GM21529 (cell line): Measurements from ENCODE around the gene FAM9C.
"Not testable (repeated sequence)": the region's sequence is repeated elsewhere in the genome, so short reads cannot be mapped to it uniquely, and the experiment has no call there.

Experiments
- ATAC-seq: cut with Tn5 transposase; IDR thresholded peaks from one replicate; pipeline ENCODE4 v1.9.1; 2021; ENCODE audit not compliant: unreplicated experiment

FAM9C gene

DNA sequence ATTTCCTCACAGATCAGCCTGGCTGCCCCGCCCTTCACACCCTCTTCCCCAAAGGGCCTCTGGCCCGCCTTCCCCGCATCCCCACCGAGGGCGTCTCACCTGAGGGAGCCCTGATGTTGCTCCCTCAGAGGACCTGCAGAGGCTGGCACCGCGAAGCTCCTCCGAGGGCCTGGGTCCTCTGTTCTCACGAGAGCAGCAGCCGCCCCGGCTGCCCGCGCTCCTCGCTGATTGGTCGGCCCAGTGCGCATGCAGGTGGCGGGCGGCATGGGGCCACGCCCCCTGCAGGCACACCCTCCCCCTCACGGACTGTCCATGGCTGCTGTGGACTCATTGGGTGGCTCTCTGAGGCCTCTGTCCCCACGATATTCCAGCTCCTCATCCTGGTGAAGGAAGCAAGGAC, at the start of gene FAM9C:
FAM9C (minus strand) TSS at position 180 of the 400 bp plus-strand sequence. CDS start 831 bp downstream, outside the sequence.
- ATAC-seq = no peak

DNA sequence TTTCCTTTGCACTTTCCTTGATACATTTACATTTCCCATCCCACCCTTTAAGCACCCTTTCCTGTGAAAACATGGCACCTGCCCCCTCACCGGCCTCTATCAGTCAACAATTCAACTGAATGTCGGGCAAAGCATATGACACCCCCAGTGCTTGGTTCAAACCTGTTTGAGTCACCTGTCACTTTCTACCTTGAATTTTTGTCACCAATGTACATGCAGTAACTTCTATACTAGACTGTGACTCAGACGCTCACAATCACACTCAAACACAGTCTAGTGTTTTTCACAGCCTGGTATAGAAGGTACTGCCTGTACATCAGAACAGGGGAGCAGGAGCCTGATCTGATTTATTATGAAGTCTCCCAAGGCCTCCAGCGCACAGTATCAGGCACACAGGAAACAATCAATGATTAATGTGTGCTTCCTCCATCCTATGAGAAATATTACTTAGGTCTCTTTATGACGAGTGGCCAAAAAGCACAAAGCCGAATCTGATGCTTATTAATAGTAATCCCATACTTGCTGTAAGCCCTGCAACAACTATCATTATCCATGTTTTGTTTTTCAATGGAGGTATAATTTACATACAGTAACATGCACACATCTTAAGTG, 49.2 kb upstream of the FAM9C start:
- ATAC-seq = no peak

DNA sequence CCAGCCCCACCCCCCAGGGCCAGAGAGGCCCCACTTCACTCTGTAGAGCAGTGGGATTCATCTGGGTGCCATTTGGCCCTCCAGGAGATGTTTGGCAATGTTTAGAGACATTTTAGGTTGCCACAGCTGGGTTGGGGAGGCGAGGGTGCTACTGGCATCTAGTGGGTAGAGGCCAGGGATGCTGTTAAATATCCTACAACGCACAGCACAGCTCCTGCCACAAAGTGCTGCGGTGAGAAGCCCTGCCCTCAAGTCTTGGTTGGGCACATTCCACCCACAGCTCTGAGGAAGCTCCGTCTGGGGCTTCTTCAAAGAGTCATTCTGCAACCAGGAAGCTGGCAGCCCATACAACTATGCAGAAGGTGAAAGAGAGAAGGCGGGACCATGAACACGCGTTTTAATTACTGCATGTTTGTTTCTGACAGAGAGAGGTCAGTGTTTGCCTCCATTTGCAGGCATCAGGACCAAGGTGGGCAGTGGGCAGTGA, 48.1 kb upstream of the FAM9C start:
- ATAC-seq = peak; percentile 75

DNA sequence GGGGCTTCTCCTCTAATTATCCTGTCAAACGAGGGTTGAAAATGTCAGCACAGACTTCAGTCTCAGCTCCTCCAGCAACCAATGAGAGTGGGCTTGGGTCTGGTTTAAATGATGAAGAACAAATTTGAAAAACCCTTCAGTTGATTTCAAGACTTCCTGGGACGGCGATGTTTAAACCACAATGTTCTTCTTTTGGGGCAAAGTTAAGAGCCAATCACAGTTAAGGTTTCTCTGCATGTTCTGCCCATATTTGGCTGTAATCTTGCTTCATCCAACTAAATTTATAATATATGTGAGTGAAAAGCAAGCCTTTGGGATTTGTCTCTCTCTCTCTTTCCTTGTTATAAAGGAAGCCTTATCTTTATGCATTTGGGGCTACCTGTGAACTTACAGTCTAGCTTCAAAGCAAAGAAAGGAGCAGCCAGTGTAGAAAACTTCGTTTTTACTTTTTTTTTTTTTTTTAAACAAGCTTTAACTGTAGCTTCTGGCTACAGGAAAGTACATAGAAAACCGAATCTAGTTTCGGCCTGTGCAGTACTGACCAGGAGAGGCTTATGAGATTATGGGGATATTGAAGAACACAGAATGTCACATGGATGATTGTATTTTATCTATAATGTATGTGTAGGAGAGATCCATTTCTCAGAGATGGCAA, 46.8 kb upstream of the FAM9C start:
- ATAC-seq = no peak

DNA sequence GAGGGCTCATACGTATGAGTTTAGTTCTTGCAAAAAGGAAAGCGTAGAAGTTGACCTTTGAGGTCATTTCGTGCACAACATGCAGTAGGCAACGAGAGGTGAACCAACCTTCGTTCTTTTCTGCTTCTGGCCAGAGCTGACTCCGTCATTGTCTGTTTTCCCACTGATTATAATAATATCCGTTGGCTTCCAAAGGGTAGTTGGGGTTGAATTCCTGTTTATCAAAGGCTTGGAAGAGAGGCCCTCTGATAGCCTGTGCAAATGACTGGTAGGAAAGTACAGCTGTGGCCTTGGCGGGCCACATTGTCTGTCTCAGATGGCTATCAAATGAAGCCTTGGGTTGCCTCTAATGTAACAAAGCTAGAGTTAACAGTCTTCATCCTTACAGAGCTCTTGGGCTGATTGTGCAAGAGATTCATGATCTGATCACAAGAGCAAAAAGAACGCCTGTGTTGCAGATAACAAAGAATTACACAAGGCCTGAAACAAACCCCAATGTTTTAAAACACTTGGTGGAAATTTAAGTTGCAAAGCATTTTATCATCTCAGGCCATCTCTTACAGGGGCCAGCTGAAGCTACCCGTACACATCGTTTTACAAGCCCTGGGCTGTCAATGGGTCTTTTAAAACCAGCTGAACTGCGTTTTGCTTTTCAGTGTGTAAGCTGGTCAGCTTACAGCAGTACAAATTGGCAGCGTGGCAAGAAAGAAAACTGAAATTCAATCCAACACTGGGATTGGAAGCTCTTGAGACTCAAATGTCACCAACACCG, 46.1 kb upstream of the FAM9C start:
- ATAC-seq = no peak

DNA sequence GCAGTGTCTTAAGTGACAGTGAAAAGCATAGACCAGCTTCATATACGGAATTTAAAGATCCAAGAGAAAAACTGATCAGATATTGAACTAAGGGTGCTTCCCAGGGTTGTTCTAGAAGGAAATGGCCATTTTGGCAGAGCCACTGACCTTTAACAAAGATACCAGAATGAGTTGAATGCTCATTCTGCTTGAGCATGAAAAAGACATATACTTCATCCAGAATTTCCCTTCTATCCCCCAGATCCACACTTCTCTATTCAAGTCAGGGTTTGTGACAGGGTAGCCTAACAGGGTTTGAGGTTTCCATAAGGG, 45.6 kb upstream of the FAM9C start:
- no peak for ATAC-seq

DNA sequence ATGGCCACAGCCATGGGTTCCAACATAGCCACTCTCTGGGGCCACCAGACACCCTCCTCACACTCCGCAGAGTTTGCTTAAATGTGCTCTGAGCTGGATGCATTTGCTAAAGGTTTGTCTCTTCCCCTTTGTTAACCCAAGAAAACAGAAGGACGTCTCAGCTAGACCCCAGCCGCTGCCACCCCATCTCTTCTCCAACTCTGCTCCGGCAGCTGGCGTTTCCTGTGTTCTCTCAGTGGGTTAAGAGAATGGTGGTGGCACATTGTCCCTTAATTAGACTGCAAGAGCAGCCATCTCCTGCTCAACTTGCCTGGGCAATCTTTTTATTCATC, 43.7 kb upstream of the FAM9C start:
- no peak for ATAC-seq

DNA sequence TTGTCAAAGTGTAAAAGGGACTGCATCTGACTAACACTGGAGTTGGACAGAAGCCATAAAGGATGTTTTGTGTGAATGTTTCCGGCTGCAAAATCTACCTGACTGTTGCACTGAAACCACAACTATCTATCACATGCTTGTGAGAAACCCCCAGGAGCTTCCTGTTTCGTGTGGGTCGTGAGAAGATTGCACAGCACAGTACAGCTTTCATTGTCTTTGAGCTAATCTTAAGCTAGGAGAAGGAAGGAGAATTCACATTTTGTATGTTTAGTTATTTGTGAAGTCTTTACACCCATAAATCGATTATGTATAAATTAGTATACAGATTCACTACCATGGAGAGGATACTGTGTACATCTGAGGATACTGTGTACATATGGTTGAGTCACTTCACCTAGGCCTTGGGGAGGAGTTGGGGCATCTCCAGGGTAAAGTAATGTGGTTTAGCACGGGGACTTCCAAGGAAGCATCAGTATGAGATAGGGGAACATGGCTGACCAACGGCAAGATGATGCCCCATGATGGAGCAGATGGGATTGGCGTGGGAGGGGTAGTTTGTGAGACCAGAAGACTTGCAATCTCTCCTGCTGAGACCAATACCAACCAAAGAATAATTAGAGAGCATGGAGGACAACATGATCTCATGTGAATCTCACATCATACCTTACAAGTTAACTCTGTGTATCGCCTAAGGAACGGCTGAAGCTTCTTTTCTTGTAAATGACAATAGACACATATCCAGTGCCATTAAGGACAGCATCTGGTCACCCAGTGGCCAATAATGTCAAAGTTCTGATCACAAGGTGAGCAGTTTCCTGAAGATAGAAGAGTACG, 43.1 kb upstream of the FAM9C start:
- ATAC-seq = peak; percentile 85

DNA sequence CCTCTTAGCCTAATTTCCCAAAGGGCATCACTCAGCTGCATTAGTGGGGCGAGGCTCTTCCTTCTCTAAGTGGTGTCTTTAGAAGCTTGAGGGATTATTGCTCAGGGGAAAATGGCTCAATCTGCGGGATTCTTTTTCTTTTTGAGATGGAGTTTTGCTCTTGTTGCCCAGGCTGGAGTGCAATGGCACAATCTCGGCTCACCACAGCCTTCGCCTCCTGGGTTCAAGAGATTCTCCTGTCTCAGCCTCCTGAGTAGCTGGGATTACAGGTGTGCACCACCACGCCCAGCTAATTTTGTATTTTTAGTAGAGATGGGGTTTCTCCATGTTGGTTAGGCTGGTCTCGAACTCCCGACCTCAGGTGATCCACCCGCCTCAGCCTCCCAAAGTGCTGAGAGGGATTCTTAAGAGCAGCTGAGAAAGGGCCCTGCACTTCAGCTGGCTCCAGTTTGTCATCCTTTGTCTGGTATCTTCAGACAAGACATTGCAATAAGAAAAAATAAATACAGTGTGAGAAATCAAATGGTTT, 42.4 kb upstream of the FAM9C start:
- not testable (repeated sequence) for ATAC-seq

DNA sequence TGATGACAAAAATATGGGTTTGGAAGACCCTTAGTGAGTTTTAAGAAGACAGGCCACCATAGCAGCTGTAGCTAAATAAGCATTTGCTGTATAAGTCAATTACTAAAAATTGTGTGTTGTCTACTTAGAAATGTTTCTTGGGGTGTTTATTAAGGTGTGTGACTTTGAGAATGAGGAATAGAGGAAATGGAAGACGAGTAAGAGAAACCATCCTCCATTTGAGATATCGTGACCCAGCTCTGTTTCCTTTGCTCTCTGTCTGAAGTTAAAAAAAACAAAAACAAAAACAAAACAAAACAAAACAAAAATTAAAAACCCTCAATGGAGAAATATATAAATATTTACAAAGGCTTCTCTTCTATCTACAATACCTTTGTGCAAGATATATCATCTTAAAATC, 41.7 kb upstream of the FAM9C start:
- ATAC-seq = no peak

DNA sequence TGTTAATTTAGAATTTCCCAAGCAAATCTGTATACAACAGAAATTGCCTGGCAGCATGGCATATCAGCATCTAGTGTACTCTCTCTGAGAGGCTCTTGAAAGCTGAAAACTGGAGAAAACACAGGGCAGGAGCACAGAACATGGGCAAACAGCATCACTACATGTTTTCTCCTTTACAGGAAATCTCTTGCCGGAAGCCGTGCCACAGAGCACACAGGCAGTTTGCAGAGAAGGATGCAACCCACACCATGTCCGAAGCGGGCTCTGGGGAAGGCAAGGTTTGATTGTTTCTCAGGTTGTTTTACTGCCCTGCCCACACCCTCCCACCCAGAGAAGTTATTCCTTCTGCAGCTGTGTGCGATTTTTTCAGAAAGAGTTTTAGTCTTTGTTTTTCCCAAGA, 41.1 kb upstream of the FAM9C start:
- ATAC-seq = no peak

DNA sequence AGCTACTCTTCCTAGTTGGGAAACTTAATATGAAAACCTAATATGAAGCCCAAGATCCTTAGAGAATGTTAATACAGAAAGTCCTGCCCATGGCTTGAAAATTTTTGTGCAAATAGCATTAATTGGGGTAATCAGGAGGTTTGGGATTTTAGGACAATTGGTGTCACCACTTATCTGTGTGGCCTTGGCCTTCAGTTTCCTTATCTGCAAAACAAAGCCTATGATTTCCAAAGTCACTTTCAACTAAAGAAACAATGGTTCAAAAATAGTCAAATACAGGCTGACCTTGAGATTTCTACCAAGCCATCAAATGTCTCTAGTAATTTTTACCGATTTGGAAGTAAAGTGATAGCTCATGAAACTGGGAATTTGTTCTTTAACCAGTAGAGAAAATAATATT, 40.2 kb upstream of the FAM9C start:
- no peak for ATAC-seq

DNA sequence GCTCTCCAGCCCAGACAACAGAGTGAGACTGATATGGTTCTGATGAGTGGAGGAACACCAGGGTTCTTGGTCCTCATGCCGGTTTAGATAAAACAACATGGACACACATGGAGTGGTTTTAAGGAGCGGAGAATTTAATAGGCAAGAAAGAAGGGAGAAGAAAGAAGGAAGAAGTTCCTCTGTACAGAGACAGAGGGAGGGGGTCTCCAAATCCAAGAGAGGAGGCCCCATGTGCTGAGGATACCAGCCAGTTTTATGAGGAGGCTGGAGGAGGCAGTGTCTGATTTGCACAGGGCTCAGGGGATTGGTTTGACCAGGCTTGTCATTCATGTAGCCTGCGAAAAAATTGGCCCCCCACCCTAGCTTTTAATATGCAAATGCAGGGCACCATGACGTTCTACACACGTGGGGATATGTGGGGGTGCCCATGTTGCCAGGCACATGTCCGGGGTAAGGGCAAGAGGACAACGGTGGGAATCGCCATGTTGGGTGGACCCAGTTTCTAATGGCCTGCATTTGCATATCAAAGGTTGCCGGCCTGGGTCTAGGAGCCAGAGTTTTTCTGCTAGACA, 39.4 kb upstream of the FAM9C start:
- not testable (repeated sequence) for ATAC-seq

DNA sequence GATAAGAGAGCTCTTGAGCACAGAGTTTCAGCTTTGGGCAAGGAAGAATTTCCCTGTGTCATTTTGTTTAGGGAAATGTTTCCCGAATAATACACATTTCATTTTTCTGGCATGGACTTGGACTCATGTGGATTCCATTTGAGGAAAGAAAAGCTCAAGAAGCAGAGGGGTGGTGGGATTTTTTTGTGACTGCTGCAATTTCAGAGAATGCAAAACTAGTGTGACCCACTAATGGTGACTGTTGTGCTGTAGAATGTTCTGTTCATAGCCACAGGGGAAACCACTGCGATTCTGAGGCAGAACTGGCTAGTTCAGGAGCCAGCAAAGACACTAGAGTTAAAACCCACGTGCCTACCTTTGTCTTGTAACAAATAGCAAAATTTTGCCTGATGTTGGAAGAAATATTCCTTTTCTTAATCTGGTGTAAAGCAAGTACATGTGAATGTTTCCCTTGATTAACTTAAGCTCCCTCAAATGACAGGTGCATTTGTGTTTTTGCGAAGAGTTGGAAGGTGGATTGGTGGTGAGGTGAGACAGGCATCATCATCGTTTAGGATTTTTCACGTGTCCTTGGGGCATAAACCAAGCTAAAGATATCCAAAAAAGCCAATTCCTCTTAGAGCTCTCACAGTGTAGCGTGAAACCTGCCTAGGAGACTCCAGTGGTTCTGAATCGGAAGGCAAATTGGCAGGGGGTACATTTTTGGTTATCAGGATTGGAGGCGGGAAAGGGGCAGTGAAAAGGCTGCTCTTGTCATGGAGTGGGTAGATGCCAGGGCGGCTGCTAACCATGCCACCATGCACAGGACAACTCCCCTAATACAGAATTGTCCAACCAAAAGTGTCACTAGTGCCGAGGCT, 38.0 kb upstream of the FAM9C start:
- no peak for ATAC-seq

DNA sequence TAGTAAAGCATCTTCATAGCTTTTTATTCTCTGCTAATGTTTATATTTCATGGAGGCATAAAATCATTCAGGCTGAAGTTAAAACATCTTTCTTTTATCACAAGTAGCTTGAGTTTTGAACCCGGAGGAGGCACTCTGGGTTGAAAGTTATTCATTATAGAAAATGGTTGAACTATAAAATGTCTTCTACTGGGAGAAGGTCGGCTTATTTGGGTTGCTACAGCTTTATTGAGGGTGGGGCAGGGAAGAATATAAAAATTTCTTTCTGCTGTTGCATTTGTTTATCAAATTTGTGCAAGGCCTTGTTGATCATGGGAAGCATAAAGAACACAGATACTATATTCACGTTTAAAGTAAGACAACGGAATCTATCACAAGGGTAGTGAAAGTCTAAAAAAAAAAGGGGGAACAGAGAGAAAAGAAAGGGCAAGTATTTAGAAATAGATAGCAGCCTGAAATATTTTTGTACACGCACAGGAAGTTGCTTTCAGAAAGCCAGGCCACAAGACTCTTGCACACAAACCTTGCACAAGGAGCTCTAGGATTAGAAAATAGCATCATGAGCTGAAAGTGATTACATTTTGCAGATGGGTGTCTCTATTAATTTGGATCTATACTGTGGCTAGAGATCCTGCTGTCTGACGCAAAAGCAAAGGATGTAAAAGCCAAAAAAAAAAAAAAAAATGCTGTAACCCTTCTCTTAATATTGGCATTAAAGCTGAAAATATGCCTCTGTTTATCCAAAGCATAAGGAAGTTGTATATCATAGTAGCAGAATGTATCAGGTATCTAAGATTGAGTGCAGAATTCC, 37.2 kb upstream of the FAM9C start:
- peak; percentile 63 for ATAC-seq

DNA sequence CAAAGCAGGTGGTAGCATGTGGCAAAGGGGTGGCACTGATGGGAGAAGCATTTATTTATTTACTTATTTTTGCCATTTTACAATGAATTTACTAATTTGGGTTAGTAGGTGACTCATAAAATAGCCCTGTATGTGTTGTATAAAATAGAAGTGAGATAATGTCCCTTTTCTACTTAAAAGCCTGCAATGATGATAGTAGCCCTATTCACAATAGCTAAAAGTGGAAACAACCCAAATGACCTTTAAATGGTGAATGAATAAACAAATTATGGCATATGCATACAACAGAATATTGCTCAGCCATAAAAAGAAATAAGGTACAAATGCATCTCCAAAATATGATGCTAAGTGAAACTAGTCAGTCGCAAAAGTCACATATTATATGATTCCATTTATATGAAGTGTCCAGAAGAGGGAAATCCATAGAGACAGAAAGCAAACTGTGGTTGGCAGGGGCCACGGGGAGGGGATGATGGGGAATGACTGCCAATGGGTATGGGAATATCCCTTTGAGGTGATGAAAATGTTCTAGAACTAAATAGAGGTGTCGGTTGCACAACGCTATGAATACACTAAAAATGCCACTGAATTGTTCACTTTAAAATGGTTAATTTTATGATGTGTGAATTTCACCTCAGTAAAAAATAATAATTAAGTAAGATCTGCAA, 35.8 kb upstream of the FAM9C start:
- no peak for ATAC-seq

DNA sequence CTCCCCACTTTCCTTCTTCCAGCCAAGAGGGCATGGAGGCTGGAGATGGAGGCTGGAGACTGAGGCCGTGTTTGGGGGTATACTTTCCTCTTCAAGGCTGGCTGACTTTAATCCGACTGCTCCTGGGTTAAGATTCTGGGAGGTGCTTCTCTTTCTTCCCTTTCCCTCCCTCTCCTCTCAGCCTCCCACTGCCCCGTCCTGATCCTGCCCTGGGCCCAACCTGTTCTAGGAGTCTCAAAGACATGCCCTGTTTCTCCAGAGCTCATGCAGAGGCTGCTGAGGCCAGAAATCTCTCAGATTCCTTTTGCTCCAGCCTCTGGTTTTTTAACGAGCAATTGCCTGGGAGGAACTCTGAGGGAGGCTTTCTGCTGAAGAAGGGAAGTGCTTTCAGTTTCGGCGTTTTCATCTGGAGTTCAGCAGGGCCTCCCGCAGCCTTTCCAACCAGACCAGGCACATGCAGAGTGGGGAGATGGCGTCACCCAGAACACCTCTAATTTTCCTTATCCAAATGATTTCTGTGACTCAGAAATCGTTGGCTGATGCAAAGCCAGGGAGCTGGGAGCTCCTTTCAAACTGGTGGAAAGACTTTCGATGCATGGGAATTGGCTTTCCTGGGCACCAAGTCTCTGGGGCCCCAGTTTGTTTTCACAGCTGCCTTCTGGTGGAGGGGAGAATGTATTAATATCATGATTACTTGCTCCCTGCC, 34.5 kb upstream of the FAM9C start:
- ATAC-seq = no peak

DNA sequence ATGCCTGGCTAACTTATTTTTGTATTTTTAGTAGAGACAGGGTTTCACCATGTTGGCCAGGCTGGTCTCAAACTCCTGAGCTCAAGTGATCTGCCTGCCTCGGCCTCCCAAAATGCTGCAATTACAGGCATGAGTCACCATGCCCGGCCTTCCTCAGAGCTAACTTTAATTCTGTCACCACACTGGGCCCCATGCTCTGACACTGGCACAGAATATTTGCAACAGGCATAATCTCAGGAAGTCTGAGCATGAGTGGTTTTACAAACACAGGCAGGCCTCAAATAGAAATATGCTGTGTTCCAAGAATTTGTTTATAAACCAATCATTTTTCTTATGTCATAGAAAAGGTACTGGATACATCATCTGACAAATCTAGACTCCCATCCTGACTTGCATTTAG, 32.7 kb upstream of the FAM9C start:
- ATAC-seq = no peak
